Fibroblast of the aortic adventitia (primary cell): ENCODE measurements around the gene SNX8. TPM values are rescaled to one million over a fixed set of nuclear protein-coding genes. Genes with fewer than 3 reads are reported as not detected.
A peak's percentile ranks its signal among the peaks of the same experiment; 100 is the strongest.
"Not testable (repeated sequence)": the region's sequence is repeated elsewhere in the genome, so short reads cannot be mapped to it uniquely, and the experiment has no call there.

Source experiments
- DNase-seq: peaks from one replicate; pipeline ENCODE4 v3.0.0-alpha.2; 2010; ENCODE audit warnings: low read depth
- H3K4me3 ChIP-seq: 2 replicates; pipeline ENCODE4 v1.5.1; 2011; ENCODE audit warnings: low read depth, mild to moderate bottlenecking, control low read depth, low read length, moderate library complexity
- total RNA-seq: library from RNA; depleted of rRNA; stranded (reverse); fragments of >200 nt; gene quantifications from 2 replicates; pipeline ENCODE4 v1.2.3, GENCODE V29; 2012; ENCODE audit warnings: low replicate concordance
- TF ChIP-seq, protein P1 (sequence below): IDR thresholded peaks from 2 replicates; pipeline ENCODE4 v1.5.1; 2011; ENCODE audit warnings: mild to moderate bottlenecking, low read length, control low read depth, inconsistent platforms; ENCODE audit not compliant: insufficient read depth

The SNX8 gene
- total RNA-seq, 1 donor, result 19.4 TPM

DNA sequence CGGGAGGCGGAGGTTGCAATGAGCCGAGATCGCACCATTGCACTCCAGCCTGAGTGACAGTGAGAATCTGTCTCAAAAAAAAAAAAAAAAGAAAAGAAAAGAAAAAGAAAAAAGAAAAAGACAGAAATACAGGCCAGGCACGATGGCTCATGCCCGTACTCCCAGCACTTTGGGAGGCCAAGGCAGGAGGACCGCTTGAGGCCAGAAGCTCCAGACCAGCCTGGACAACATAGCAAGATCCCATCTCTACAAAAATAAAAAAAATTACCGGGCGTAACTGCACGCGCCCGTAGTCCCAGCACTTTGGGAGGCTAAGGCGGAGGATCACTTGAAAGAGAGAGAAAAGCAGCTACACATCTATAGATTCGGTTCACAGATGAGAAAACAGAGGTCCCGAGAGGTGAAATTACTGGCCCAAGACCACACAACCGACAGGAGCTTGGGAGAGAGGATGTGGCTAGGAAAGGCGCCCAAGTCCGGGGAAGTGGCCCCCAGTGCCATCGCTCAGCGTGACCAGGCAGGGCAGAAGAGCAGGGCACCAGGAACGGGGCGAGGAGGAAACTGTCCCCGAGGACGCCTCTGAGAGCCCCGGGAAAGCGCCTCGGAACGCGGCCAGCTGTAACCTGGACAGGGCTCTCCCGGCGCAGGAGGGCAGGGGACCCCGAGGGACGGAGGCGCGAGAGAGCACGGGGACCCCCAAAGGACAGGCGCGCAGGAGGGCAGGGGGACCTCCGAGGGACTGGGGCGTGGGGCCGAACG is 612 bp downstream of the SNX8 start:
- peak overlapping the region; percentile 91 for H3K4me3 ChIP-seq
- TF ChIP-seq, protein P1, sequence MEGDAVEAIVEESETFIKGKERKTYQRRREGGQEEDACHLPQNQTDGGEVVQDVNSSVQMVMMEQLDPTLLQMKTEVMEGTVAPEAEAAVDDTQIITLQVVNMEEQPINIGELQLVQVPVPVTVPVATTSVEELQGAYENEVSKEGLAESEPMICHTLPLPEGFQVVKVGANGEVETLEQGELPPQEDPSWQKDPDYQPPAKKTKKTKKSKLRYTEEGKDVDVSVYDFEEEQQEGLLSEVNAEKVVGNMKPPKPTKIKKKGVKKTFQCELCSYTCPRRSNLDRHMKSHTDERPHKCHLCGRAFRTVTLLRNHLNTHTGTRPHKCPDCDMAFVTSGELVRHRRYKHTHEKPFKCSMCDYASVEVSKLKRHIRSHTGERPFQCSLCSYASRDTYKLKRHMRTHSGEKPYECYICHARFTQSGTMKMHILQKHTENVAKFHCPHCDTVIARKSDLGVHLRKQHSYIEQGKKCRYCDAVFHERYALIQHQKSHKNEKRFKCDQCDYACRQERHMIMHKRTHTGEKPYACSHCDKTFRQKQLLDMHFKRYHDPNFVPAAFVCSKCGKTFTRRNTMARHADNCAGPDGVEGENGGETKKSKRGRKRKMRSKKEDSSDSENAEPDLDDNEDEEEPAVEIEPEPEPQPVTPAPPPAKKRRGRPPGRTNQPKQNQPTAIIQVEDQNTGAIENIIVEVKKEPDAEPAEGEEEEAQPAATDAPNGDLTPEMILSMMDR, result no peak
- peak; percentile 16 for DNase-seq

DNA sequence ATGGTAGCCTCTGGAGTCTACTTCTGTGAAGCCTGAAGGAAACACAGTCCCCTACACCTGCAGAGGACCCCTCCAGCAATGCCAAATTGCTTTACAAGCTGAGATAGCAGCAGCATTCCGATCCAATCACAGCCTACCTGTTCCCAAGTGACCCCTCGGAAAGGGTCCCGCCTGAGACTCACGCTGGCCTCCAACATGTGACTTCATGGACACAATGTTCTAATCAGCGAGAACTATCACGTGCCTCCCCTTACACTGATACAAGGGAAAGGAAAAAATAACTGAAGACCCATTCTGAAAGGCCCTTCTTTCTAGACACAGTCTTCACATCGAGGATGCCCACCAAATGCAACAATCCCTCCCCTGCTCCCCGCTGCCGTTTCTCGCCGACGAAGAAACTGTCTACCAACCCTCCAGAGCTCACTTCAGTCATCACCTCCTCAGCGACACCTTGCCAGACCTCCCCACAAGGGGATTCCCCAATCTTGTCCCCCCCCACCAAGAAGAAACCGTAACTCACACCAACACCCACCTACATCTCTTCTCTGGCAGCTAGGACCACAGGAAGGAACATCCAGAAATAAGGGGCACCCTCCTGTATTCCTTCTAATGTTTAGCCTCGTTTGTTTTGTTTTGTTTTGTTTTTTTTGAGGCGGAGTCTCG is 1.8 kb downstream of the SNX8 start:
- H3K4me3 ChIP-seq, result no peak overlapping the region
- no peak for DNase-seq
- TF ChIP-seq, protein P1, result no peak

DNA sequence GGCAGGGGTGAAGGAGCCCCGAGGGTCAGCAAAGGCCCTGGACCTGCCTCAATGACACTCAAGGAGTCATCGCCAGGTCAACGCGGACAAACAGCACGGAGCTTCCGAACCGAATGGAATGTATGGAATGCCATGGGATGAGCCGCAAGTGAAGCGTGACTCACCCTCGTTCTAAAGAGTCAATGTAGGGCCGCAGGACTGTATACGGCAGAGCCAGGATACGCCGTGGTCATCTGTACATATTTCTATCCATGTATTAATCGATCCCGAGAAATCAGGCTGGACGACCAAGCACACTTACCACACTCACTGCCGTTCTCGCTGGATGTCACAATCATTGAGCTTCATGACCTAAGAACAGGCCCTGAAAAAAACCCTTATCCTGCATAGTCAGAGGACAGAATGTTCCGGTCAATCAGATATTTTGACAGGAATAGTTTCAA is 4.3 kb downstream of the SNX8 start:
- DNase-seq, result no peak
- TF ChIP-seq, protein P1, result no peak
- H3K4me3 ChIP-seq, result no peak overlapping the region

DNA sequence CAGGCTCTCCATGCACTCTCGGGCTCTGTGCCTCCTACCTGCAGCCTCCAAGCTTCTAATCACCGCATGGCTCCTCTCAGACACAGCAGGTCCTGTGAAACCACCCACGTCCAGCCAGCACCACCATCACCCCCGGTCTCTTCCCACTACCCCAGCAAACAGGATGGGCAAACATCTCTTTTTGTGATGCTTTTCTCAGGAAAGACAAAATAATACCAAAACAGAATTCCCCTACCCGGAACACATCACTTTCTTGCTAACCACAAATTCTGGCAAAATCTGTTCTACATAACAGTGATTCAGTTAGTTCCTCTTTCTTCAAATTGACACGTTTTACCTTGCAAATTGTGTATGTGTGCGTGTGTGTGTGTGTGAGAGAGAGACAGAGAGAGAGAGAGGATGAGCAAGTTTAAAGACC is 6.5 kb downstream of the SNX8 start:
- TF ChIP-seq, protein P1, result no peak
- H3K4me3 ChIP-seq, result no peak overlapping the region
- no peak for DNase-seq

DNA sequence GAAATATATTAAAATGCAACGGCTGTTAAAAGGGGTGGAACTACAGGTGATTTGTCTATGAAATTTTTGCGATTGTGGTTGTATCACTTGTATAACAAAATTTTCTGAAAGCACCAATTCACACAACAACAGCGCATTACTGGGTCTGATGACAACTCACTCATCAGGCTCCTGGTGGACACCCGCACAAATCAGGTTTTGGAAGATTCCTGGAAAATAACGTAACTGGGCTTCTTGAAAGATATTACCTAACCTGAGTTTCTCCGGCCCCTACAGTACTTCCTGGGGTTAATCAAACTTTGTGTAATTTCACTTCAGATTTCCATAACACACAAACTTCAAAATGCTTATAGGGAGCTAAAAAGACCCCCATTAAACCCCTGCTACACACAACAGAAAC is 7.6 kb downstream of the SNX8 start:
- TF ChIP-seq, protein P1, result no peak
- DNase-seq, result no peak
- H3K4me3 ChIP-seq, result no peak overlapping the region

DNA sequence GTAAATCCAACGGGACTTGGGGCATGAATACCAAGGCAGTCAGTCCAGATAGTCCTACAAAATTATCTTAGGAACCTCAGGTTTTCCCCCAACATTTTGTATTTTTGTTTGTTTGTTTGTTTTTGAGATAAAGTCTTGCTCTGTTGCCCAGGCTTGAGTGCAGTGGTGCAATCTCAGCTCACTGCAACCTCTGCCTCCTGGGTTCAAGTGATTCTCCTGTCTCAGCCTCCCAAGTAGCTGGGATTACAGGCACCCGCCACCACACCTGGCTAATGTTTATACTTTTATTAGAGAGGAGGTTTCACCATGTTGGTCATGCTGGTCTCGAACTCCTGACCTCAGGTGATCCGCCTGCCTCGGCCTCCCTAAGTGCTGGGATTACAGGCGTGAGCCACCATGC is 9.0 kb downstream of the SNX8 start:
- H3K4me3 ChIP-seq, DNase-seq: not testable (repeated sequence)

DNA sequence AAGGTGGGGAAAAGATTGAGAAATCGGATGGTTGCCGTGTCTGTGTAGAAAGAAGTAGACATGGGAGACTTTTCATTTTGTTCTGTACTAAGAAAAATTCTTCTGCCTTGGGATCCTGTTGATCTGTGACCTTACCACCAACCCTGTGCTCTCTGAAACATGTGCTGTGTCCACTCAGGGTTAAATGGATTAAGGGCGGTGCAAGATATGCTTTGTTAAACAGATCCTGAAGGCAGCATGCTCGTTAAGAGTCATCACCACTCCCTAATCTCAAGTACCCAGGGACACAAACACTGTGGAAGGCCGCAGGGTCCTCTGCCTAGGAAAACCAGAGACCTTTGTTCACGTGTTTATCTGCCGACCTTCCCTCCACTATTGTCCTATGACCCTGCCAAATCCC is 10.7 kb downstream of the SNX8 start:
- H3K4me3 ChIP-seq, DNase-seq: not testable (repeated sequence)

DNA sequence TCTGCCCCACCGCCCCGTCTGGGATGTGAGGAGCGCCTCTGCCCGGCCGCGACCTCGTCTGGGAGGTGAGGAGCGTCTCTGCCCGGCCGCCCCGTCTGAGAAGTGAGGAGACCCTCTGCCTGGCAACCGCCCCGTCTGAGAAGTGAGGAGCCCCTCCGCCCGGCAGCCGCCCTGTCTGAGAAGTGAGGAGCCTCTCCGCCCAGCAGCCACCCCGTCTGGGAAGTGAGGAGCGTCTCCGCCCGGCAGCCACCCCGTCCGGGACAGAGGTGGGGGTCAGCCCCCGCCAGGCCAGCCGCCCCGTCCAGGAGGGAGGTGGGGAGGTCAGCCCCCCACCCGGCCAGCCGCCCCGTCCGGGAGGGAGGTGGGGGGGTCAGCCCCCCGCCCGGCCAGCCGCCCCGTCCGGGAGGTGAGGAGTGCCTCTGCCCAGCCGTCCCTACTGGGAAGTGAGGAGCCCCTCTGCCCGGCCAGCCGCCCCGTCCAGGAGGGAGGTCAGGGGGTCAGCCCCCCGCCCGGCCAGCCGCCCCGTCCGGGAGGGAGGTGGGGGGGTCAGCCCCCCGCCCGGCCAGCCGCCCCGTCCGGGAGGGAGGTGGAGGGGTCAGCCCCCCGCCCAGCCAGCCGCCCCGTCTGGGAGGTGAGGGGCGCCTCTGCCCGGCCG is 11.4 kb downstream of the SNX8 start:
- not testable (repeated sequence) for H3K4me3 ChIP-seq, DNase-seq
